ENCODE data around the gene ZNF784.

DNA sequence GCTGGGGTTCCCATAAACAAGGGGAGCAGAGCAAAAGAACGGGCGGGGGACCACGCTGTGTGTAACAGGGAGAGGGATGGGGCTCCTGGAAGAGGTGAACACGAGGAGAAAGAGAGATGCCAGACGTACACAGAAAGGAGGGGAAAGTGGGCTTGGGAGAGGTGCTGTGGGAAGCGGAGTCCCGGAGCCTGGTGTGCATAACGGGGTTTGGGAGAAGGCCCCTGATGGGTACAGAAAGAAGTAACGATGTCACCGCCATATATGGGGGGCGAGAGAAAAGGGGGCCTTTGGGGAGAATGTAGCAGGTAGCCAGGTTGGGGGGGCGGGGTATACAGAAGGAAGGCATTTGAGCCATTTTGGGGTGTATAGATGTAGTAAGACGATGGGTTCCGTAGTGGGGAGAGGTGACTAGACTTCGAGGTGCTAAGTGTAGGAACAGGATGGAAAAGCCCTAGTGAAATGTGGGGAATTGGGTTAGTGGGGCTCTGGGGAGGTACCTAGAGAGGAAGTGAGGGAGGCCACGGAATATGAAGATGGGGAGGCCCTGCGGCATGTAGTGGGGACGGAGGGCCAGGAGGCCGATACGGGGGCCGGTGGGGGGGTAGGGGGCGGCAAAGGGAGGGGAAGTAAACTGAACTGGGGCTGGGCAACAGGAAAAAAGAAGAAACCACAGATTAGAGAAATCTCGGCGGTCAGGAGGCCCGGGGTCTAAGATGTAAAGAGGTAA, 17.2 kb upstream of the ZNF784 start:
- TF ChIP-seq CTCF (IDR thresholded peaks at IDR 0.05) (no peak), POLR2A (IDR thresholded peaks at IDR 0.05) (no peak), EP300 (IDR thresholded peaks at IDR 0.05) (no peak)

Measured in tibial nerve (tissue), 4 donors.